Measurements from ENCODE around the gene SLC35G6. TPM values are rescaled to one million over a fixed set of nuclear protein-coding genes. Genes with fewer than 3 reads are reported as not detected.

The SLC35G6 gene
- total RNA-seq, 3 donors from 2014 or later (not counting 1 experiment from before 2014, with no cell fraction given): not detected

GRCh38 chr17:7438656-7439460 lies 42.4 kb upstream of the SLC35G6 start:
- Histone ChIP-seq H3K27me3 (ENCODE audit: control insufficient read depth, insufficient read depth, low read length) (peaks cover 35% of the 10 kb centered on the region), H3K27ac (ENCODE audit: low read length) (no peak overlapping the region), H3K36me3 (ENCODE audit: control insufficient read depth, insufficient read depth, low read length) (no peaks in the 10 kb centered on the region), H3K4me3 (ENCODE audit: low read length) (no peak overlapping the region), H3K9me3 (ENCODE audit: control insufficient read depth, insufficient read depth, low read length) (no peaks in the 10 kb centered on the region), H3K4me1 (ENCODE audit: control insufficient read depth, insufficient read depth, low read length) (peaks cover 57% of the 10 kb centered on the region)
- Mint-ChIP-seq H3K4me3 (peak overlapping the region; percentile 47), H3K36me3 (no peaks in the 10 kb centered on the region), H3K27ac (peak overlapping the region in 1 of 2 donors; percentile 31), H3K9me3 (no peaks in the 10 kb centered on the region), H3K4me1 (peaks cover 29 to 49% of the 10 kb centered on the region in 2 donors), H3K27me3 (ENCODE audit: low read depth in 2 of 2) (peaks cover 35 to 42% of the 10 kb centered on the region in 2 donors)
- TF ChIP-seq CTCF (IDR thresholded peaks at IDR 0.05): no peak
- intact Hi-C loops (cut with micrococcal nuclease): loop anchor here (5.0 kb wide), 2 partner anchors 63 to 87 kb away; partner anchors contain the start of gene KCTD11
- ATAC-seq: no peak
- WGBS (ENCODE audit: insufficient coverage): 55% methylated on average over 11 of the region's 11 CpGs
- DNase-seq: no peak

GRCh38 chr17:7439462-7440112 lies 41.7 kb upstream of the SLC35G6 start, which contains the start of gene FGF11:
FGF11 (plus strand) TSS chr17:7439512; CDS start chr17:7439621, 109 bp downstream.
- 4% methylated on average over 50 of the region's 50 CpGs for WGBS (ENCODE audit: insufficient coverage)
- Mint-ChIP-seq H3K9me3 (no peaks in the 10 kb centered on the region), H3K27ac (peak within 1 kb of the TSS; percentile 31 to 48), H3K36me3 (no peaks in the 10 kb centered on the region), H3K4me1 (peaks cover 29 to 49% of the 10 kb centered on the region in 2 donors), H3K4me3 (peak within 1 kb of the TSS; percentile 69), H3K27me3 (ENCODE audit: low read depth in 2 of 2) (peaks cover 37 to 45% of the 10 kb centered on the region in 2 donors)
- intact Hi-C loops (cut with micrococcal nuclease): loop anchor here (5.0 kb wide), 2 partner anchors 63 to 87 kb away; partner anchors contain the start of gene KCTD11
- Histone ChIP-seq H3K9me3 (ENCODE audit: control insufficient read depth, insufficient read depth, low read length) (no peaks in the 10 kb centered on the region), H3K27me3 (ENCODE audit: control insufficient read depth, insufficient read depth, low read length) (peaks cover 39% of the 10 kb centered on the region), H3K4me3 (ENCODE audit: low read length) (no peak within 1 kb of the TSS), H3K36me3 (ENCODE audit: control insufficient read depth, insufficient read depth, low read length) (no peaks in the 10 kb centered on the region), H3K27ac (ENCODE audit: low read length) (no peak within 1 kb of the TSS), H3K4me1 (ENCODE audit: control insufficient read depth, insufficient read depth, low read length) (peaks cover 57% of the 10 kb centered on the region)
- DNase-seq: peak in 1 of 2 donors; percentile 22
- TF ChIP-seq CTCF (IDR thresholded peaks at IDR 0.05): no peak
- ATAC-seq: no peak

- no peak overlapping the region for H3K4me3 ChIP-seq (ENCODE audit: low read length)
- WGBS (ENCODE audit: insufficient coverage): 2% methylated on average over 46 of the region's 46 CpGs
- ATAC-seq (no peak), DNase-seq (peak in 1 of 2 donors; percentile 61)
- Mint-ChIP-seq H3K27ac (peak overlapping the region in 1 of 2 donors; percentile 48), H3K4me1 (peaks cover 29 to 48% of the 10 kb centered on the region in 2 donors), H3K9me3 (no peaks in the 10 kb centered on the region), H3K4me3 (peak overlapping the region; percentile 69), H3K36me3 (no peaks in the 10 kb centered on the region), H3K27me3 (ENCODE audit: low read depth in 2 of 2) (peaks cover 40 to 48% of the 10 kb centered on the region in 2 donors)
- H3K4me1 ChIP-seq (ENCODE audit: control insufficient read depth, insufficient read depth, low read length): peaks cover 56% of the 10 kb centered on the region
- H3K9me3 ChIP-seq (ENCODE audit: control insufficient read depth, insufficient read depth, low read length): no peaks in the 10 kb centered on the region
- H3K27ac ChIP-seq (ENCODE audit: low read length): no peak overlapping the region
- intact Hi-C loops (cut with micrococcal nuclease): no loop called here
- H3K36me3 ChIP-seq (ENCODE audit: control insufficient read depth, insufficient read depth, low read length): no peaks in the 10 kb centered on the region
- peaks cover 44% of the 10 kb centered on the region for H3K27me3 ChIP-seq (ENCODE audit: control insufficient read depth, insufficient read depth, low read length)
- TF ChIP-seq CTCF (IDR thresholded peaks at IDR 0.05): no peak
Observed at GRCh38 chr17:7440113-7440833, 41.0 kb upstream of the SLC35G6 start.
